Measurements from ENCODE around the gene LINGO3. TPM values are rescaled to one million over a fixed set of nuclear protein-coding genes. Genes with fewer than 3 reads are reported as not detected.
A peak's percentile ranks its signal among the peaks of the same experiment; 100 is the strongest.

Gene LINGO3
- total and polyA plus RNA-seq, 8 donors: not detected

DNA sequence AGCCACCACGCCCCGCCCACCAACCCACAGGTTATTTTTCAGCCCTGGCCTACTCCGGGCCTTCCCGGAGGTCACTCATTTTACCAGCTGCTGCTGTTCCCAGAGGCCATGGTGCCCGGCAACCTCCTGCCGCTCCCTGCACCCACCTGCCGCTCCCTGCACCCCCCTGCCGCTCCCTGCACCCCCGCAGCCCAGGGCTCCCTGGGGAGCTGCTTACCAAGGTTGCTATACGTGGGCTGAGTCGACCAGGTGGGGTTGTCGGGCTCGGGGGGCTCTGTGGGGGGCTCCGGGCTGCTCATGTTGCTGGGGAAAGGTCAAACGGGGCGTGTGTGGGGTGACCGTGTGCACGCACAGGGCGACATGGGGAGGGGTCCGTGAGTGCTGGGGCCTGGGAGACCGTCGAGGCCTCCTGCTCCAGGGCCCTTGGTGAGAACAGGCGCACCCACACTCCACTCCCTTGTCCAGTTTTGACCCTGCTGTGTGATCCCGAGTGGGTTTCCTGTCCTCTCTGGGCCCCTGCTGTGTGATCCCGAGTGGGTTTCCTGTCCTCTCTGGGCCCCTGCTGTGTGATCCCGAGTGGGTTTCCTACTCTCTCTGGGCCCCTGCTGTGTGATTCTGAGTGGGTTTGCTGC lies 27.2 kb downstream of the LINGO3 start:
- Histone ChIP-seq H3K4me3 (peak overlapping the region in 1 of 4 donors; percentile 2), H3K27me3 (peaks cover 0 to 21% (median 12%) of the 10 kb centered on the region in 3 donors), H3K4me1 (peaks cover 18 to 55% (median 27%) of the 10 kb centered on the region in 4 donors), H3K36me3 (peaks cover 0 to 16% (median 10%) of the 10 kb centered on the region in 4 donors), H3K27ac (no peak overlapping the region), H3K9me3 (no peaks in the 10 kb centered on the region)
- DNase-seq: no peak
- TF ChIP-seq POLR2A (IDR thresholded peaks at IDR 0.05) (no peak), POLR2AphosphoS5 (IDR thresholded peaks at IDR 0.05) (no peak), EP300 (IDR thresholded peaks at IDR 0.05) (no peak)
- TF ChIP-seq, protein P1, sequence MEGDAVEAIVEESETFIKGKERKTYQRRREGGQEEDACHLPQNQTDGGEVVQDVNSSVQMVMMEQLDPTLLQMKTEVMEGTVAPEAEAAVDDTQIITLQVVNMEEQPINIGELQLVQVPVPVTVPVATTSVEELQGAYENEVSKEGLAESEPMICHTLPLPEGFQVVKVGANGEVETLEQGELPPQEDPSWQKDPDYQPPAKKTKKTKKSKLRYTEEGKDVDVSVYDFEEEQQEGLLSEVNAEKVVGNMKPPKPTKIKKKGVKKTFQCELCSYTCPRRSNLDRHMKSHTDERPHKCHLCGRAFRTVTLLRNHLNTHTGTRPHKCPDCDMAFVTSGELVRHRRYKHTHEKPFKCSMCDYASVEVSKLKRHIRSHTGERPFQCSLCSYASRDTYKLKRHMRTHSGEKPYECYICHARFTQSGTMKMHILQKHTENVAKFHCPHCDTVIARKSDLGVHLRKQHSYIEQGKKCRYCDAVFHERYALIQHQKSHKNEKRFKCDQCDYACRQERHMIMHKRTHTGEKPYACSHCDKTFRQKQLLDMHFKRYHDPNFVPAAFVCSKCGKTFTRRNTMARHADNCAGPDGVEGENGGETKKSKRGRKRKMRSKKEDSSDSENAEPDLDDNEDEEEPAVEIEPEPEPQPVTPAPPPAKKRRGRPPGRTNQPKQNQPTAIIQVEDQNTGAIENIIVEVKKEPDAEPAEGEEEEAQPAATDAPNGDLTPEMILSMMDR (IDR thresholded peaks at IDR 0.05): no peak
- 68 to 76% (median 70%) methylated on average over 17 to 26 of the region's 26 CpGs for WGBS, 5 donors
- intact Hi-C loops (cut with DNase I; ENCODE audit: low total_unique reads): loop anchor here (10.0 kb wide), 1 partner anchor 164 kb away; no protein-coding TSS in a partner anchor

DNA sequence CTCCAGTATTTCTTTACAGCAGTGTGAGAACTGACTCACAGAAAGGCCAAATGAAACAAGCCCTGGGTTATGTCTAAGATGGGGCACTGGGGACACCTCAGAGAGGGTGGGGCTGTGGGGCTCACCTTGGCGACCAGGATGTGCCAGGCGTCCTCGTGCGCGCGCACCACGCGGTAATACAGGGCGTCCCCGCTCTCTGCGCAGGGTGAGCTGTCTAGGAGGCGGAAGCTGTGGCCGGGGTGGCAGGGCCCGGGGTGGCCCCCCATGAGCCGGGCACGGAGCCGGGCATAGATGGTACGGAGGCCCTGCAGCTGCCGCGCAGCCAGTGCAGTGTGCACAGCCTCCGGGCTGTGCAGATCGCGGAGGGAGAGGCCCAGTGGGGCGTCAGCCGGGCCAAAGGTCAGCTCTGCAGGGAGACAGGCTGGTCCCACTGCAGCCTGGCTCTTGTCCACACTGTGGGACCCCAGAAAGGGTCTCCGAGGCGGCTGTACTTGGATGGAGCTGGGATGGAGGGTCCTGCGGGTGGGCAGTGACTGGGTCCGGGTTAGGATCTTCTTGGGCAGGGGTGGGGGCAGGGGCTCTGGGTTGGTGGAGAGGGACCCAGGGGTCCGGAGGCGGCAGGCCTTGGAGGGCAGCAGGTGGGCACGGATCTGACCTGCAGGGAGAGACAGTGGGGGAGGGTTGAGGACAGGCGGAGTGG lies 29.3 kb downstream of the LINGO3 start:
- no peak for TF ChIP-seq POLR2AphosphoS5 (IDR thresholded peaks at IDR 0.05)
- no peak for TF ChIP-seq EP300 (IDR thresholded peaks at IDR 0.05)
- TF ChIP-seq, protein P1 (IDR thresholded peaks at IDR 0.05): no peak
- TF ChIP-seq POLR2A (IDR thresholded peaks at IDR 0.05): no peak
- Histone ChIP-seq H3K9me3 (no peaks in the 10 kb centered on the region), H3K27ac (no peak overlapping the region), H3K36me3 (peaks cover 0 to 18% (median 15%) of the 10 kb centered on the region in 4 donors), H3K4me3 (no peak overlapping the region), H3K27me3 (peaks cover 0 to 18% (median 12%) of the 10 kb centered on the region in 3 donors), H3K4me1 (peaks cover 33 to 76% (median 46%) of the 10 kb centered on the region in 4 donors)
- no peak for DNase-seq
- WGBS, 5 donors: 79 to 86% (median 84%) methylated on average over 21 to 33 of the region's 33 CpGs
- intact Hi-C loops (cut with DNase I; ENCODE audit: low total_unique reads): no loop called here

- H3K9me3 ChIP-seq: no peaks in the 10 kb centered on the region
- intact Hi-C loops (cut with DNase I; ENCODE audit: low total_unique reads): no loop called here
- DNase-seq: no peak
- TF ChIP-seq POLR2AphosphoS5 (IDR thresholded peaks at IDR 0.05) (no peak), EP300 (IDR thresholded peaks at IDR 0.05) (no peak), POLR2A (IDR thresholded peaks at IDR 0.05) (no peak)
- TF ChIP-seq, protein P1 (IDR thresholded peaks at IDR 0.05): no peak
- peaks cover 41 to 78% (median 51%) of the 10 kb centered on the region in 4 donors for H3K4me1 ChIP-seq
- H3K36me3 ChIP-seq: peaks cover 7 to 30% (median 27%) of the 10 kb centered on the region in 4 donors
- H3K4me3 ChIP-seq: no peak overlapping the region
- peaks cover 0 to 7% (median 7%) of the 10 kb centered on the region in 3 donors for H3K27me3 ChIP-seq
- 78 to 83% (median 79%) methylated on average over 6 to 9 of the region's 9 CpGs for WGBS, 5 donors
- no peak overlapping the region for H3K27ac ChIP-seq
Measured at GRCh38 chr19:2277138-2277537, 30.8 kb downstream of the LINGO3 start.

DNA sequence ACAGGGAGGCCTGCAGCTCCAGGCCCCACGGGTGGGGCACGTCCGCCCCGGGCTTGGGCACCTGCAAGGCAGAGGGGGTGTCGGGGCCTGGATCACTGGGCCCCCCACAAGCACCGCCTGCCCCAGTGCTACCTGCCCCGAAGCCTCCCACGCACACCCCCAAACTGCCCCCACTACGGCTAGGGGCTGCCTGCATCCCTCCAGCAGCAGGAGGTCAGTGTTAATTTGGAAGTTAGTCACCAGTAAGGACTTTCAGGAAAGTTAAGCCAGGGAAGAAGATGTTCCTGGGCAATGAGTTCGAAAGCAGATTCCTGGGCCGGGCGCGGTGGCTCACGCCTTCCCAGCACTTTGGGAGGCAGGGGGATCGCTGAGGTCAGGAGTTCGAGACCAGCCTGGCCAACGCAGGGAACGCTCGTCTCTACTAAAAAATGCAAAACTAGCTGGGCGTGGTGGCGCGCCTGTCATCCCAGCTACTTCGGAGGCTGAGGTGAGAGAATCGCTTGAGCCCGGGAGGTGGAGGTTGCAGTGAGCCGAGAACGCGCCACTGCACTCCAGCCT lies 31.4 kb downstream of the LINGO3 start:
- WGBS, 5 donors: 82 to 94% (median 87%) methylated on average over 19 to 28 of the region's 28 CpGs

More for the DNA sequence above, 31.4 kb downstream of the LINGO3 start:
- Histone ChIP-seq H3K27ac (peak overlapping the region in 4 of 5 donors; percentile 36 to 50 (median 48)), H3K9me3 (no peaks in the 10 kb centered on the region), H3K36me3 (peaks cover 13 to 36% (median 33%) of the 10 kb centered on the region in 4 donors), H3K4me3 (peak overlapping the region in 1 of 4 donors; percentile 32), H3K4me1 (peaks cover 43 to 78% (median 51%) of the 10 kb centered on the region in 4 donors), H3K27me3 (peaks cover 0 to under 1% (median under 1%) of the 10 kb centered on the region in 3 donors)
- intact Hi-C loops (cut with DNase I; ENCODE audit: low total_unique reads): no loop called here
- no peak for DNase-seq
- TF ChIP-seq, protein P1 (IDR thresholded peaks at IDR 0.05): no peak
- TF ChIP-seq POLR2A (IDR thresholded peaks at IDR 0.05): no peak
- TF ChIP-seq EP300 (IDR thresholded peaks at IDR 0.05): no peak
- no peak for TF ChIP-seq POLR2AphosphoS5 (IDR thresholded peaks at IDR 0.05)
